ENCODE data around the gene ATG9B.
A peak's percentile ranks its signal among the peaks of the same experiment; 100 is the strongest.

ATG9B gene

GRCh38 chr7:150986556-150986955 is 37.7 kb downstream of the ATG9B start:
- Mint-ChIP-seq H3K36me3 (peaks cover 4 to 11% of the 10 kb centered on the region in 2 donors), H3K27me3 (peaks cover 73 to 90% of the 10 kb centered on the region in 2 donors), H3K4me3 (no peak overlapping the region), H3K27ac (no peak overlapping the region), H3K9me3 (peaks cover 12 to 13% of the 10 kb centered on the region in 2 donors), H3K4me1 (peaks cover 10 to 19% of the 10 kb centered on the region in 2 donors)
- DNase-seq (no peak), ATAC-seq (replicated peaks) (no peak)

- Mint-ChIP-seq H3K27ac (no peak overlapping the region), H3K9me3 (peaks cover 9 to 13% of the 10 kb centered on the region in 2 donors), H3K4me1 (peaks cover 10 to 19% of the 10 kb centered on the region in 2 donors), H3K36me3 (peaks cover 4 to 11% of the 10 kb centered on the region in 2 donors), H3K27me3 (peaks cover 73 to 90% of the 10 kb centered on the region in 2 donors), H3K4me3 (no peak overlapping the region)
- DNase-seq = no peak
- ATAC-seq (replicated peaks) = peak; percentile 57 to 71
These were observed 38.2 kb downstream of the ATG9B start for GRCh38 chr7:150986099-150986512.

GRCh38 chr7:150983893-150984368 is 40.4 kb downstream of the ATG9B start:
- Mint-ChIP-seq H3K27ac (no peak overlapping the region), H3K9me3 (peaks cover 0 to 4% of the 10 kb centered on the region in 2 donors), H3K4me1 (peaks cover 10 to 18% of the 10 kb centered on the region in 2 donors), H3K4me3 (no peak overlapping the region), H3K36me3 (peaks cover 0 to under 1% of the 10 kb centered on the region in 2 donors), H3K27me3 (peaks cover 67 to 88% of the 10 kb centered on the region in 2 donors)
- ATAC-seq (replicated peaks) (no peak), DNase-seq (no peak)

- H3K36me3 Mint-ChIP-seq = peaks cover 0 to 4% of the 10 kb centered on the region in 2 donors
- peaks cover 12 to 18% of the 10 kb centered on the region in 2 donors for H3K4me1 Mint-ChIP-seq
- ATAC-seq (replicated peaks) = no peak
- peaks cover 0 to 4% of the 10 kb centered on the region in 2 donors for H3K9me3 Mint-ChIP-seq
- H3K27me3 Mint-ChIP-seq = peaks cover 59 to 82% of the 10 kb centered on the region in 2 donors
- H3K27ac Mint-ChIP-seq = no peak overlapping the region
- DNase-seq = no peak
- H3K4me3 Mint-ChIP-seq = no peak overlapping the region
These were observed 41.9 kb downstream of the ATG9B start for GRCh38 chr7:150982351-150982750.

- H3K4me3 Mint-ChIP-seq = no peak overlapping the region
- H3K27ac Mint-ChIP-seq = no peak overlapping the region
- H3K27me3 Mint-ChIP-seq = peaks cover 64 to 82% of the 10 kb centered on the region in 2 donors
- peaks cover 19 to 25% of the 10 kb centered on the region in 2 donors for H3K4me1 Mint-ChIP-seq
- H3K36me3 Mint-ChIP-seq = peaks cover 3 to 4% of the 10 kb centered on the region in 2 donors
- H3K9me3 Mint-ChIP-seq = peaks cover 0 to 4% of the 10 kb centered on the region in 2 donors
- no peak for ATAC-seq (replicated peaks)
- no peak for DNase-seq
These were observed 42.6 kb downstream of the ATG9B start for GRCh38 chr7:150981644-150982043.

- Mint-ChIP-seq H3K4me3 (no peak overlapping the region), H3K27ac (no peak overlapping the region), H3K36me3 (peaks cover 3 to 4% of the 10 kb centered on the region in 2 donors), H3K9me3 (peaks cover 0 to 4% of the 10 kb centered on the region in 2 donors), H3K4me1 (peaks cover 15 to 21% of the 10 kb centered on the region in 2 donors), H3K27me3 (peaks cover 65 to 81% of the 10 kb centered on the region in 2 donors)
- no peak for ATAC-seq (replicated peaks)
- DNase-seq = no peak
These were observed 43.6 kb downstream of the ATG9B start for GRCh38 chr7:150980663-150981062.

- Mint-ChIP-seq H3K27me3 (peaks cover 64 to 82% of the 10 kb centered on the region in 2 donors), H3K9me3 (peaks cover 0 to 4% of the 10 kb centered on the region in 2 donors), H3K36me3 (peaks cover 3 to 4% of the 10 kb centered on the region in 2 donors), H3K4me1 (peaks cover 17 to 26% of the 10 kb centered on the region in 2 donors), H3K4me3 (no peak overlapping the region), H3K27ac (no peak overlapping the region)
- ATAC-seq (replicated peaks) (no peak), DNase-seq (no peak)
These were observed 44.4 kb downstream of the ATG9B start for GRCh38 chr7:150979713-150980390.

GRCh38 chr7:150978126-150978789 is 46.0 kb downstream of the ATG9B start, which contains the start of gene KCNH2:
Gene KCNH2, minus strand, starts transcription at chr7:150978321. Its CDS starts 408 bp downstream, at chr7:150977913.
- Mint-ChIP-seq H3K4me3 (peak within 1 kb of the TSS; percentile 70 to 81), H3K27me3 (peaks cover 61 to 79% of the 10 kb centered on the region in 2 donors), H3K27ac (peak within 1 kb of the TSS; percentile 56), H3K4me1 (peaks cover 23 to 38% of the 10 kb centered on the region in 2 donors), H3K9me3 (peaks cover 0 to 4% of the 10 kb centered on the region in 2 donors), H3K36me3 (peaks cover 3 to 4% of the 10 kb centered on the region in 2 donors)
- DNase-seq (no peak), ATAC-seq (replicated peaks) (no peak)

- ATAC-seq (replicated peaks) (no peak), DNase-seq (no peak)
- peaks cover 56 to 72% of the 10 kb centered on the region in 2 donors for H3K27me3 Mint-ChIP-seq
- H3K4me1 Mint-ChIP-seq = peaks cover 23 to 38% of the 10 kb centered on the region in 2 donors
- peak overlapping the region; percentile 56 for H3K27ac Mint-ChIP-seq
- peaks cover 3 to 4% of the 10 kb centered on the region in 2 donors for H3K36me3 Mint-ChIP-seq
- H3K9me3 Mint-ChIP-seq = no peaks in the 10 kb centered on the region
- H3K4me3 Mint-ChIP-seq = peak overlapping the region; percentile 70 to 76
These were observed 46.7 kb downstream of the ATG9B start for GRCh38 chr7:150977382-150978125.

- H3K27me3 Mint-ChIP-seq = peaks cover 48 to 65% of the 10 kb centered on the region in 2 donors
- DNase-seq (no peak), ATAC-seq (replicated peaks) (no peak)
- no peaks in the 10 kb centered on the region for H3K9me3 Mint-ChIP-seq
- H3K36me3 Mint-ChIP-seq = peaks cover 3 to 4% of the 10 kb centered on the region in 2 donors
- H3K27ac Mint-ChIP-seq = peak overlapping the region; percentile 80
- H3K4me1 Mint-ChIP-seq = peaks cover 23 to 38% of the 10 kb centered on the region in 2 donors
- peak overlapping the region; percentile 70 to 76 for H3K4me3 Mint-ChIP-seq
These were observed 47.5 kb downstream of the ATG9B start for GRCh38 chr7:150976529-150977381.

GRCh38 chr7:150975536-150976319 is 48.6 kb downstream of the ATG9B start:
- H3K9me3 Mint-ChIP-seq = no peaks in the 10 kb centered on the region
- peak overlapping the region; percentile 61 to 92 for H3K4me3 Mint-ChIP-seq
- peaks cover 45 to 54% of the 10 kb centered on the region in 2 donors for H3K27me3 Mint-ChIP-seq
- no peak overlapping the region for H3K27ac Mint-ChIP-seq
- ATAC-seq (replicated peaks) (no peak), DNase-seq (no peak)
- peaks cover 26 to 38% of the 10 kb centered on the region in 2 donors for H3K4me1 Mint-ChIP-seq
- H3K36me3 Mint-ChIP-seq = peaks cover 3 to 4% of the 10 kb centered on the region in 2 donors

GRCh38 chr7:150974468-150975391 is 49.6 kb downstream of the ATG9B start:
- H3K27ac Mint-ChIP-seq = no peak overlapping the region
- no peaks in the 10 kb centered on the region for H3K9me3 Mint-ChIP-seq
- DNase-seq (peak; percentile 52), ATAC-seq (replicated peaks) (peak; percentile 71 to 74)
- peaks cover 39 to 51% of the 10 kb centered on the region in 2 donors for H3K27me3 Mint-ChIP-seq
- peak overlapping the region; percentile 88 to 92 for H3K4me3 Mint-ChIP-seq
- peaks cover 26 to 38% of the 10 kb centered on the region in 2 donors for H3K4me1 Mint-ChIP-seq
- peaks cover 3 to 4% of the 10 kb centered on the region in 2 donors for H3K36me3 Mint-ChIP-seq

All from stimulated activated naive B cell treated with anti-CD40 and anti-IgM and Interleukin-4, amounts not matched to agents 10 μg/mL and 1 μg/mL and 100 μg/mL, for 72 hours (primary cell).